ENCODE measurements around the gene G6PC2. TPM values are rescaled to one million over a fixed set of nuclear protein-coding genes. Genes with fewer than 3 reads are reported as not detected.
A peak's percentile ranks its signal among the peaks of the same experiment; 100 is the strongest.

G6PC2 gene
- total RNA-seq, 1 donor from 2014 or later, result not detected

GRCh38 chr2:168889635-168890005 is 11.5 kb upstream of the G6PC2 start:
- Histone ChIP-seq H3K4me1 (peaks cover 0 to 4% of the 10 kb centered on the region in 2 donors), H3K4me3 (peak overlapping the region in 1 of 2 donors; percentile 63), H3K27me3 (no peaks in the 10 kb centered on the region), H3K36me3 (no peaks in the 10 kb centered on the region), H3K9me3 (no peaks in the 10 kb centered on the region), H3K27ac (no peak overlapping the region)
- intact Hi-C loops (cut with DNase I), result no loop called here
- TF ChIP-seq CTCF (IDR thresholded peaks at IDR 0.05), result no peak
- DNase-seq (ENCODE audit: low spot score in 2 of 2), result no peak

DNA sequence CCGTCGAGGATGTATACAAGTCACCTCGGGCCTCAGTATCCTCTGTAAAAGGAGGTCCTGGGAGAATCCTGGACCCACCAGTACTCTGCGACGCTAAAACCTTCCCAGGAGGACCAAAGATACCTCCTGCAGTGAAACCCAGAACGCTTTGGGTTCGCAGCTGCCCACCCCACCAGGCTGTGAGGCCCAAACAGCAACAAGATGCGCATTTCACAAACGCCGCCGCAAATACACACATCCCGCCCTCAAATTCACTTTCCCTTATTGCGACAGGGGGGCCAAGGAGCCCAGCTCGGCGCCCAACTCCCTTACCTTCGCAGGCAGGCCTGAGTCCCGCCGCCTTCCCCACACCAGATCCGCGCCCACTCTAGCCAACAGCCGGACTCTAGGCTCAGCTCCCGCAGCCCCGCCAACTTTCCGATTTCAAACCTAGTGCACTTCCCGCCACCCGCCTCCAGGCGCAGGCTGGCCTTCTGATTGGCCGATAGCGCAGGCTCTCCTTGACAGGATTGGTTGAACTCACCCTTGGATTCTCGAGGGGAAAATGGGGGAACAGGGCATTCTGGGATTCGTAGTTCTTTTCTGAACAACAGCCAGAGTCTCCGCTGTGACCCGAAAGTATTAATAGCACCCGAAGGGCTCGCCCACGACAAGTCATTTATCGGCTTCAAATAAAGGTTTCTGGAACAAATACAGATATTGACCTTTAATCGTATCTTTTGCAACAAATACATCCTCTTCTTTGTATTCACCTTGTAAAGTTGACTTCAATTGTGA is 10.9 kb upstream of the G6PC2 start, which contains the start of gene SPC25:
SPC25 (minus strand) TSS at position 425 of the 777 bp plus-strand sequence. CDS start 911 bp downstream, outside the sequence.
- peak within 1 kb of the TSS; percentile 57 to 63 for H3K4me3 ChIP-seq
- H3K27me3 ChIP-seq, result no peaks in the 10 kb centered on the region
- no peaks in the 10 kb centered on the region for H3K9me3 ChIP-seq
- H3K4me1 ChIP-seq, result peaks cover 0 to 4% of the 10 kb centered on the region in 2 donors
- intact Hi-C loops (cut with DNase I), result no loop called here
- no peaks in the 10 kb centered on the region for H3K36me3 ChIP-seq
- DNase-seq (ENCODE audit: low spot score in 2 of 2), result peak; percentile 59 to 91
- no peak within 1 kb of the TSS for H3K27ac ChIP-seq
- no peak for TF ChIP-seq CTCF (IDR thresholded peaks at IDR 0.05)

GRCh38 chr2:168892327-168892726 is 8.8 kb upstream of the G6PC2 start:
- intact Hi-C loops (cut with DNase I), result no loop called here
- no peak overlapping the region for H3K27ac ChIP-seq
- H3K36me3 ChIP-seq, result no peaks in the 10 kb centered on the region
- H3K27me3 ChIP-seq, result no peaks in the 10 kb centered on the region
- peaks cover 0 to 4% of the 10 kb centered on the region in 2 donors for H3K4me1 ChIP-seq
- no peak for TF ChIP-seq CTCF (IDR thresholded peaks at IDR 0.05)
- no peak for DNase-seq (ENCODE audit: low spot score in 2 of 2)
- H3K4me3 ChIP-seq, result no peak overlapping the region
- H3K9me3 ChIP-seq, result no peaks in the 10 kb centered on the region

DNA sequence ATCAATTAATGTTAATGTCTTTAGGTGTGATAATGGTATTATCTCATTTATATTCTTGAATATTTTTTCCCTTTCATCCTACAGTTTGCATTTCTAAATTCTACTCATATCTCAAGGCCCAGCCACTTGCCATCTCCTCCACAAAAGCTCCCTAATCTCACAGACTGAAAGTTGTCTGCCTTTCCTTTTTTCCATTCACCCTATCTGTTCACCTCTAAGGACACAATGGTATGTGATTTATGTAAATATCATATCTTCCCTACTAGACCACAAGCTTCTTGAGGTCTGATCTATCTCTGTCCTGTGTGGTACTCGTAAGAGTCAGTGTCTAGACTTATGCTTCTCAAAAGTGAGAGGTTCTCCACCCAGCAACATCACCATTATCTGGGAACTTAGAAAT is 7.0 kb upstream of the G6PC2 start:
- no peak for TF ChIP-seq CTCF (IDR thresholded peaks at IDR 0.05)
- intact Hi-C loops (cut with DNase I), result no loop called here
- no peak overlapping the region for H3K27ac ChIP-seq
- no peak overlapping the region for H3K4me3 ChIP-seq
- peaks cover 0 to 4% of the 10 kb centered on the region in 2 donors for H3K4me1 ChIP-seq
- no peaks in the 10 kb centered on the region for H3K27me3 ChIP-seq
- DNase-seq (ENCODE audit: low spot score in 2 of 2), result no peak
- no peaks in the 10 kb centered on the region for H3K36me3 ChIP-seq
- H3K9me3 ChIP-seq, result no peaks in the 10 kb centered on the region

GRCh38 chr2:168894720-168895119 is 6.4 kb upstream of the G6PC2 start:
- no peak overlapping the region for H3K27ac ChIP-seq
- no peaks in the 10 kb centered on the region for H3K36me3 ChIP-seq
- intact Hi-C loops (cut with DNase I), result no loop called here
- H3K9me3 ChIP-seq, result no peaks in the 10 kb centered on the region
- H3K4me1 ChIP-seq, result peaks cover 0 to 4% of the 10 kb centered on the region in 2 donors
- TF ChIP-seq CTCF (IDR thresholded peaks at IDR 0.05), result no peak
- no peaks in the 10 kb centered on the region for H3K27me3 ChIP-seq
- H3K4me3 ChIP-seq, result no peak overlapping the region
- no peak for DNase-seq (ENCODE audit: low spot score in 2 of 2)

Data from ascending aorta (tissue), 2 donors.